Epidermal melanocyte (primary cell): Measurements from ENCODE around the gene TMEM161B.
"Not testable (repeated sequence)": the region's sequence is repeated elsewhere in the genome, so short reads cannot be mapped to it uniquely, and the experiment has no call there.

Experiments used
- DNase-seq: peaks from one replicate; pipeline ENCODE4 v3.0.0; 2011; ENCODE audit warnings: low spot score; ENCODE audit not compliant: insufficient read length

TMEM161B gene

GRCh38 chr5:88250010-88250409 lies 18.6 kb downstream of the TMEM161B start:
- no peak for DNase-seq

DNA sequence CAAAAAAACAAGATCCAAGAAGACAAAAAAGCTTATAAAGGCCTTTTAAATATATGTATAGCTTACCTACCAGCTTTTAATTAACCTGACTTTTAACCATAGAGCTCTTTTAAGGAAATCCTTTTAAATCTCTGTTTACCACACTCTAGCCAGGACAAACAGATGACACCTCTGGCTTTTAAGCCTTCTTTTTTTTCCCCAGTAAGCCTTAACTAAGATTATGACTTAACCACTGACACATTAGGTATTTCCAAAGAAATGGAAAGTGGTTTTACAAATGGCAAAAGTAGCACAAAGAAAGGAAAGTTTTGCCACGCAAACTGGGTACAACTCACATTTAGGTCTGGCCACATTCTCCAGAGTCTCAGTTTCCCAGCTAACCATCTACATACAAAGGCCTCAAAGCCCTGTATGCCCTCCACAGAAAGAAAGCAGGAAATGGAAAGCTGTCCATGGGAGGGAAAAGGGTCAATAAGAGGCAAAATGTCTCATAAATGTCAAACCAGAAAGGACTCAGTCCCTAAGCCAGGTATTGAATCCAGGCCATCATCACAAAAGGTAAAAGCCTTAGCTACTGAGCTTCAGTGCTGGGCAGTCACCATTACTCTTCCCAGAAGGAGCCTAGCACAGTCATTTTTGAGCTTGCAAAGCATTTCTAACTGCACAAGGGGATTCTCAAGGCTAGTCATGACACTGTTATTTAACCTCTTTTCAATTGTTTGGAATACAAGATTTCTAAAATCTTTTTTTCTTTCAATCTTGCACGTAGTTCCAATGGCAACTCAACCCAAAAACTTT lies 19.7 kb downstream of the TMEM161B start:
- DNase-seq = no peak

GRCh38 chr5:88248094-88248493 lies 20.6 kb downstream of the TMEM161B start:
- DNase-seq = no peak

DNA sequence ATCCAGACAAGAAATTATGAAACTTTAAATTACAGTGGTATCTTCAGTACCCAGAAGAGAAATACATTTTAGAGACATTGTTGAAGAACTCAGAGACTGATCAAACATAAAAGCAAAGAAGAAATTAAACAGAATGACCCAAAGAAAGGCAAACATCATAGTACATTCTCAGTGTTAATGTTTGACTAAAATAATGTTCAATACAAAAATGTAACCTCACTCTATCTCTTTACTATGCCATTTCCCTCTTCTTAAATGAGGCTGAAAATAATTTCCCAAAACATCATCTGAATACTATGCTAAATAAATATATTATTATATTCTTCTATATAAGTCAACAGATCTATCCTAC lies 22.8 kb downstream of the TMEM161B start:
- no peak for DNase-seq

DNA sequence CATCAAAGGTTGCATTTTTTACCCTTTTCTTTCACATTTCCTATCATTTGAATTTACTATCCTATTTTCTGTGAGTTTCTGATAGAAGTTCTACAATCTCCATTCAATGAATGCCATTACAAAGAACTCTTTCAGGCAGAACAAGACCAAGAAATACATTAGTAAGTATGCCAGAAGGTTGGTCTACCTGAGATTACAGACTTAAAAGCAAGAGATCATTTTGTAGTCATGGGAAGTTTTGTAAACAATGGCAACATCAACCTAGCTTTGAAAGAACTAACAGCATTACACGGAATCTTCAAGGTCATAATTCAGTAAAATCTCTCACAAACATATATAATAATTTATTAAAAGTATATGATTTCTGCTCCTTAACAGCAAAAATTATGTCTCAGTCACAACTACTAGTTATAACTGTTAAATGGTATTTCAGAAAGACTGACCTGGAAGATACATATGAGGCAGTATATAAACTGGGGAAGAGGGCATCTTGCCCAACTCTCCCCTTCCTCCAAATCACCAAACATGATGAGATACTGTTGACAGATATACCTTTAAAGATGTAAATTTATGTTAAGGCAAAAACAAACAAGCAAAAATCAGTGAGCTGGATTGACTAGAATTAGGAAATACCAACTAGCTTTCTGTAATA lies 23.3 kb downstream of the TMEM161B start:
- no peak for DNase-seq

GRCh38 chr5:88244686-88245085 lies 24.0 kb downstream of the TMEM161B start:
- no peak for DNase-seq

GRCh38 chr5:88243493-88243892 lies 25.2 kb downstream of the TMEM161B start:
- not testable (repeated sequence) for DNase-seq

DNA sequence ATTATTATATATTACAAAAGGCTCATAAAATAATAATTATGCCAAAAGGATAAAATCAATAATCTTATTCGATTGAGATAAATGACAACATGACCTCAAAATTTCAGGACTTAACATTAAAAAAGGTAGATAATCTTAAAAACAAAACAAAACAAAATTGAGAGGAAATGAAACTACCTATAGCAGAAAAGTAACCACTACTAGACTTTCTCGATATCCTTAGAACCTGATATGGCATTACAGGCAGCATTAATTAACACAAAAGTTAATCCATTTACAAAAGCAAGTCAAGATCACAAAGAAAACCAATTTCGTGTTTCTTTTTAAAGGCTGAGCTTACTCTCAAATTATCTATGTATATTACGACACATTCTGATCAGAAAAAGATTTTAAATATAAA lies 29.9 kb downstream of the TMEM161B start:
- DNase-seq = no peak

GRCh38 chr5:88236866-88237642 lies 31.6 kb downstream of the TMEM161B start:
- DNase-seq = no peak

DNA sequence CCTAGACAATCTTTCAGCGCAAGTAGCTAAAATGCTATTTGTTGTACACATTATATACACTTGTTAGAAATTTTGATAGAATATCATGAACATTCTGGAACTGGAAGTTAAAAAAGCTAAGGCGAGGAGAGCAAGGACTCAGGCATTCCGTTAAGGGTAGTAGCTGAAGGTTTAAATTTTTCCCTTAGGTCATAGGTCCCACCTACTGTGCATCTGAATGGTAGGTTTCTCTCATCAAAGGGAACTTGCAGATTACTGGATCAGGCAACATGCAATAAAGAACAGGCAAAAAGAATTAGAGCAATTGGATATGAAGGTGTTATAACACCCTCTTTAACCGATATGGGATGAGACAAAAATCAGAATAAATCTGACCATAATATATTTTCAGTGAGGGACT lies 32.8 kb downstream of the TMEM161B start:
- DNase-seq = no peak

- DNase-seq = no peak
Measured at GRCh38 chr5:88235346-88235745, 33.3 kb downstream of the TMEM161B start.

DNA sequence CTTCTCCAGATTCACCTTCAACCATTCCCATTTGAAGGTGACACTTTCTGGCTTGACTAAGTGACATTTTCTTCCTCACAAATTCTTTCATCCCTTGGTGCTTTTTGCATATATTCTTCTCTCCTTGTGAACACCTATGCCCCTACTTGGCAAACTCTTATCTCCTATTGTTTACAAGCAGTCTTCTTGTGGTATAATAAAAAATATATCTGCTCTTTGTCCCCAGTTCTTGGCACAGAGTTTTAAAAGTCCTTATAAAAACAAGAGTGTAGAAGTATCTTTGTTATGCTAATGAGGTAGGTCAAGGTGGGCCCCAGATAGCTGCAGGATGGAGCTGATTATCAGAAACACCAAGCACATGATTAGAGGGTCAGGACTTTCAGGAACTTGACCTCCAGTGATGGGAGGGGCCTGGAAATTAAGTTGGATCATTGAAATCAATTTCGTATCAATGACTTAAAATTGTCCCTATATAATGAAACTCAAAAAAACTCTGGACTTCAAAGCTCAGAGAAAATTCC lies 38.0 kb downstream of the TMEM161B start:
- no peak for DNase-seq

GRCh38 chr5:88226881-88227450 lies 41.7 kb downstream of the TMEM161B start:
- DNase-seq = no peak

GRCh38 chr5:88214655-88215054 lies 54.0 kb downstream of the TMEM161B start:
- DNase-seq = no peak

- DNase-seq = no peak
Measured at GRCh38 chr5:88207575-88207974, 61.1 kb downstream of the TMEM161B start.

- DNase-seq = no peak
Measured at GRCh38 chr5:88203981-88204750, 64.5 kb downstream of the TMEM161B start.

- DNase-seq = no peak
Measured at GRCh38 chr5:88195636-88196035, 73.0 kb downstream of the TMEM161B start.

- DNase-seq = no peak
Measured at GRCh38 chr5:88193896-88194295, 74.7 kb downstream of the TMEM161B start.

- no peak for DNase-seq
Measured at GRCh38 chr5:88190106-88190834, 78.4 kb downstream of the TMEM161B start.

DNA sequence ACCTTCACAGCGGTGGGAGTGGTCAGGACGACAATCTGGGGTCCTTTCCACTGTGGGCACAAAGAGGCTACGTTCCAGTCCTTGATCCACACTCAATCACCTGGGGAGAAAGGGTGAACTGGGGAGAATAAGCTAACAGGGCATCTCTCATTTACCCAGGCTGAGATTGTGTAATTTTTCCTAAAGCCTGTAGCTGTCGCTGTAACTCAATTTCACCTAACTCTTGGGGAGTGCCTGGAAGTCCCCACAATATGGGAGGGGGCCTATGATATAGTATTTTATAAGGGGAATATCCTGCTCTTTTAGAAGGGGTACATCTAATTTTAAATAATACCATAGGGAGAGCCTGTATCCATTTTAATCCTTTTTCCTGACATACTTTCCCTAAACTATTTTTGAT lies 79.2 kb downstream of the TMEM161B start:
- DNase-seq = not testable (repeated sequence)
